ENCODE data around the gene BARX2. TPM values are rescaled to one million over a fixed set of nuclear protein-coding genes. Genes with fewer than 3 reads are reported as not detected.

The BARX2 gene
- total RNA-seq, 1 experiment from 2014 or later: 0.12 TPM

DNA sequence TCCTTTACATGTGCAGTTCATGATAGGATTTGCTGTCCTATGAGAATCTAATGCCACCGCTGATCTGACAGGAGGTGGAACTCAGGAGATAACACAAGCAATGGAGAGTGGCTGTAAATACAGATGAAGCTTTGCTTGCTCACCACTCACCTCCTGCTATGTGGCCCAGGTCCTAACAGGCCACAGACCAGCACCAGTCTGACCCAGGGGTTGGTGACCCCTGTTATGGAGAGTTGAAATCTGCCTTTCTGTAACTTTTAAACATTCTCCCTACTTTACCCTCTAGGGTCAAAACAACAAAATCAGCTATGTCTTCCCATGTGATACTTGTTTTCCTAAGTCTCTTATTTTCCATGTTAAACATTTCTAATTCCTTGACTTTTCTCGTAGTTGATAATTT is 48.7 kb upstream of the BARX2 start:
- BruUV-seq (replicated peaks): no TSS peak
- CTCF ChIA-PET: no interaction called here
- intact Hi-C loops (cut with micrococcal nuclease): no loop called here

More for the DNA sequence above, 48.7 kb upstream of the BARX2 start:
- ATAC-seq (no peak), DNase-seq (ENCODE audit: low read depth, low spot score) (no peak)
- Histone ChIP-seq H3K27me3 (ENCODE audit: insufficient read depth, low read length) (no peaks in the 10 kb centered on the region), H3K27ac (ENCODE audit: low read depth, low read length) (no peak overlapping the region), H3K4me1 (ENCODE audit: control insufficient read depth in 1 of 2, insufficient read depth in 2 of 2, low read length in 2 of 2) (peaks cover 0 to under 1% of the 10 kb centered on the region in 2 experiments; a peak in 1 of 4 replicates), H3K36me3 (ENCODE audit: control insufficient read depth in 1 of 2, insufficient read depth in 2 of 2, low read length in 2 of 2) (no peaks in the 10 kb centered on the region), H3K9ac (ENCODE audit: low read length) (no peak overlapping the region), H4K20me1 (ENCODE audit: insufficient read depth) (no peaks in the 10 kb centered on the region), H3K79me2 (ENCODE audit: insufficient read depth, low read length) (no peaks in the 10 kb centered on the region), H3K4me2 (ENCODE audit: low read length) (no peak overlapping the region), H2AFZ (ENCODE audit: low read depth, low read length, poor library complexity, severe bottlenecking) (no peak overlapping the region), H3K4me3 (replicated peaks in 1 of 2; ENCODE audit: low read depth in 1 of 2, low read length in 2 of 2) (no peak overlapping the region), H3K9me2 (ENCODE audit: insufficient read depth) (no peaks in the 10 kb centered on the region), H3K9me3 (ENCODE audit: control insufficient read depth in 1 of 2, insufficient read depth in 1 of 2, low read depth in 1 of 2, low read length in 2 of 2) (no peaks in the 10 kb centered on the region)
- ChIA-PET POLR2A (no interaction called here), RAD21 (ENCODE audit: low non-redundant PET in 1 of 2, low total read pairs in 2 of 2, uncharacterized antibody in 2 of 2, unreplicated experiment in 2 of 2) (no interaction called here)
- TF ChIP-seq POLR2A (IDR thresholded peaks at IDR 0.05; ENCODE audit: borderline replicate concordance, extremely low read depth, insufficient read depth, insufficient read length) (no peak), ATF3 (IDR thresholded peaks at IDR 0.05) (no peak), CEBPB (IDR thresholded peaks at IDR 0.05; ENCODE audit: low read depth) (no peak), SP1 (IDR thresholded peaks at IDR 0.05; ENCODE audit: low read depth) (no peak), EZH2 (IDR thresholded peaks at IDR 0.05) (no peak), FOSL1 (IDR thresholded peaks at IDR 0.05; ENCODE audit: low read depth) (no peak), TCF7L2 (IDR thresholded peaks at IDR 0.05; ENCODE audit: borderline replicate concordance, extremely low read depth, insufficient read depth, insufficient read length) (no peak), RAD21 (IDR thresholded peaks at IDR 0.05; ENCODE audit: low read depth) (no peak), SRF (IDR thresholded peaks at IDR 0.05; ENCODE audit: low read depth) (no peak), EGR1 (IDR thresholded peaks at IDR 0.05; ENCODE audit: low read depth) (no peak), POLR2AphosphoS5 (IDR thresholded peaks at IDR 0.05; ENCODE audit: low read depth, low read length) (no peak), CTCF (IDR thresholded peaks at IDR 0.05 in 2 of 3, conservative IDR thresholded peaks at IDR 0.05 in 1 of 3; ENCODE audit: borderline replicate concordance in 1 of 3, insufficient read depth in 1 of 3, low read depth in 2 of 3, low read length in 2 of 3) (no peak), EZH2phosphoT487 (IDR thresholded peaks at IDR 0.05; ENCODE audit: borderline replicate concordance) (no peak), ELF1 (IDR thresholded peaks at IDR 0.05; ENCODE audit: borderline replicate concordance, low read depth) (no peak)
- TF ChIP-seq, protein P1, sequence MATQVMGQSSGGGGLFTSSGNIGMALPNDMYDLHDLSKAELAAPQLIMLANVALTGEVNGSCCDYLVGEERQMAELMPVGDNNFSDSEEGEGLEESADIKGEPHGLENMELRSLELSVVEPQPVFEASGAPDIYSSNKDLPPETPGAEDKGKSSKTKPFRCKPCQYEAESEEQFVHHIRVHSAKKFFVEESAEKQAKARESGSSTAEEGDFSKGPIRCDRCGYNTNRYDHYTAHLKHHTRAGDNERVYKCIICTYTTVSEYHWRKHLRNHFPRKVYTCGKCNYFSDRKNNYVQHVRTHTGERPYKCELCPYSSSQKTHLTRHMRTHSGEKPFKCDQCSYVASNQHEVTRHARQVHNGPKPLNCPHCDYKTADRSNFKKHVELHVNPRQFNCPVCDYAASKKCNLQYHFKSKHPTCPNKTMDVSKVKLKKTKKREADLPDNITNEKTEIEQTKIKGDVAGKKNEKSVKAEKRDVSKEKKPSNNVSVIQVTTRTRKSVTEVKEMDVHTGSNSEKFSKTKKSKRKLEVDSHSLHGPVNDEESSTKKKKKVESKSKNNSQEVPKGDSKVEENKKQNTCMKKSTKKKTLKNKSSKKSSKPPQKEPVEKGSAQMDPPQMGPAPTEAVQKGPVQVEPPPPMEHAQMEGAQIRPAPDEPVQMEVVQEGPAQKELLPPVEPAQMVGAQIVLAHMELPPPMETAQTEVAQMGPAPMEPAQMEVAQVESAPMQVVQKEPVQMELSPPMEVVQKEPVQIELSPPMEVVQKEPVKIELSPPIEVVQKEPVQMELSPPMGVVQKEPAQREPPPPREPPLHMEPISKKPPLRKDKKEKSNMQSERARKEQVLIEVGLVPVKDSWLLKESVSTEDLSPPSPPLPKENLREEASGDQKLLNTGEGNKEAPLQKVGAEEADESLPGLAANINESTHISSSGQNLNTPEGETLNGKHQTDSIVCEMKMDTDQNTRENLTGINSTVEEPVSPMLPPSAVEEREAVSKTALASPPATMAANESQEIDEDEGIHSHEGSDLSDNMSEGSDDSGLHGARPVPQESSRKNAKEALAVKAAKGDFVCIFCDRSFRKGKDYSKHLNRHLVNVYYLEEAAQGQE (IDR thresholded peaks at IDR 0.05; ENCODE audit: low read depth): no peak
- TF ChIP-seq, protein P2, sequence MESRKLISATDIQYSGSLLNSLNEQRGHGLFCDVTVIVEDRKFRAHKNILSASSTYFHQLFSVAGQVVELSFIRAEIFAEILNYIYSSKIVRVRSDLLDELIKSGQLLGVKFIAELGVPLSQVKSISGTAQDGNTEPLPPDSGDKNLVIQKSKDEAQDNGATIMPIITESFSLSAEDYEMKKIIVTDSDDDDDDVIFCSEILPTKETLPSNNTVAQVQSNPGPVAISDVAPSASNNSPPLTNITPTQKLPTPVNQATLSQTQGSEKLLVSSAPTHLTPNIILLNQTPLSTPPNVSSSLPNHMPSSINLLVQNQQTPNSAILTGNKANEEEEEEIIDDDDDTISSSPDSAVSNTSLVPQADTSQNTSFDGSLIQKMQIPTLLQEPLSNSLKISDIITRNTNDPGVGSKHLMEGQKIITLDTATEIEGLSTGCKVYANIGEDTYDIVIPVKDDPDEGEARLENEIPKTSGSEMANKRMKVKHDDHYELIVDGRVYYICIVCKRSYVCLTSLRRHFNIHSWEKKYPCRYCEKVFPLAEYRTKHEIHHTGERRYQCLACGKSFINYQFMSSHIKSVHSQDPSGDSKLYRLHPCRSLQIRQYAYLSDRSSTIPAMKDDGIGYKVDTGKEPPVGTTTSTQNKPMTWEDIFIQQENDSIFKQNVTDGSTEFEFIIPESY (IDR thresholded peaks at IDR 0.05; ENCODE audit: extremely low read depth, insufficient replicate concordance, low read length): no peak
